ENCODE measurements around the gene RIBC2. TPM values are rescaled to one million over a fixed set of nuclear protein-coding genes. Genes with fewer than 3 reads are reported as not detected.

Gene RIBC2
- total and polyA plus RNA-seq, 9 of the 15 experiments (the other 6 are each of a cell fraction or from before 2014, with no cell fraction given): not detected

- no peaks in the 10 kb centered on the region for H3K36me3 ChIP-seq (ENCODE audit: control insufficient read depth, insufficient read depth, low read length)
- 0 out of 2 replicates have a peak, but pooled peaks cover 4% of the 10 kb centered on the region for H4K20me1 ChIP-seq (replicated peaks; ENCODE audit: control insufficient read depth, insufficient read depth, low read length)
- ATAC-seq (no peak), FAIRE-seq (no peak), DNase-seq (ENCODE audit: extremely low read depth in 1 of 4, low spot score in 3 of 4) (no peak)
- H3K79me2 ChIP-seq (ENCODE audit: control insufficient read depth, insufficient read depth, low read length): no peaks in the 10 kb centered on the region
- in situ Hi-C loops (cut with MboI) (no loop called here), intact Hi-C loops (cut with micrococcal nuclease) (no loop called here)
- H3K4me1 ChIP-seq (replicated peaks in 1 of 2; ENCODE audit: control insufficient read depth in 2 of 2, insufficient read depth in 2 of 2, low read length in 2 of 2): no peaks in the 10 kb centered on the region
- ChIA-PET CTCF (ENCODE audit: low intra/inter-chr PET ratio) (no interaction called here), POLR2A (no interaction called here)
- no peaks in the 10 kb centered on the region for H3K9me1 ChIP-seq (ENCODE audit: control insufficient read depth, insufficient read depth, low read length)
- no peak overlapping the region for H2AFZ ChIP-seq (ENCODE audit: low read depth, low read length)
- BruUV-seq (replicated peaks): no TSS peak
- no peak overlapping the region for H3K4me3 ChIP-seq
- no peak overlapping the region for H3K4me2 ChIP-seq (ENCODE audit: insufficient read depth, low read length)
- WGBS (ENCODE audit: insufficient coverage, low coverage, missing lambda C conversion rate): 0% methylated on average over 3 of the region's 10 CpGs
- no peak overlapping the region for H3K9ac ChIP-seq (ENCODE audit: insufficient read depth in 1 of 2, low read depth in 2 of 2, low read length in 2 of 2)
- TF ChIP-seq BCL6 (CRISPR knock-in tag; IDR thresholded peaks at IDR 0.05) (no peak), HMG20B (CRISPR knock-in tag; IDR thresholded peaks at IDR 0.05) (no peak), SMARCB1 (IDR thresholded peaks at IDR 0.05; ENCODE audit: insufficient read length, low read depth) (no peak)
- no peak overlapping the region for H3K27ac ChIP-seq (ENCODE audit: extremely low read depth, low read depth, low read length)
- H3K9me3 ChIP-seq (replicated peaks; ENCODE audit: control insufficient read depth, insufficient read depth, low read depth, low read length): no peaks in the 10 kb centered on the region
- H3K27me3 ChIP-seq (ENCODE audit: control insufficient read depth in 2 of 2, insufficient read depth in 2 of 2, low read length in 2 of 2): peaks cover 10 to 50% of the 10 kb centered on the region in 2 experiments; a peak in 4 of 5 replicates
These were observed 15.9 kb downstream of the RIBC2 start for GRCh38 chr22:45429424-45429823.

DNA sequence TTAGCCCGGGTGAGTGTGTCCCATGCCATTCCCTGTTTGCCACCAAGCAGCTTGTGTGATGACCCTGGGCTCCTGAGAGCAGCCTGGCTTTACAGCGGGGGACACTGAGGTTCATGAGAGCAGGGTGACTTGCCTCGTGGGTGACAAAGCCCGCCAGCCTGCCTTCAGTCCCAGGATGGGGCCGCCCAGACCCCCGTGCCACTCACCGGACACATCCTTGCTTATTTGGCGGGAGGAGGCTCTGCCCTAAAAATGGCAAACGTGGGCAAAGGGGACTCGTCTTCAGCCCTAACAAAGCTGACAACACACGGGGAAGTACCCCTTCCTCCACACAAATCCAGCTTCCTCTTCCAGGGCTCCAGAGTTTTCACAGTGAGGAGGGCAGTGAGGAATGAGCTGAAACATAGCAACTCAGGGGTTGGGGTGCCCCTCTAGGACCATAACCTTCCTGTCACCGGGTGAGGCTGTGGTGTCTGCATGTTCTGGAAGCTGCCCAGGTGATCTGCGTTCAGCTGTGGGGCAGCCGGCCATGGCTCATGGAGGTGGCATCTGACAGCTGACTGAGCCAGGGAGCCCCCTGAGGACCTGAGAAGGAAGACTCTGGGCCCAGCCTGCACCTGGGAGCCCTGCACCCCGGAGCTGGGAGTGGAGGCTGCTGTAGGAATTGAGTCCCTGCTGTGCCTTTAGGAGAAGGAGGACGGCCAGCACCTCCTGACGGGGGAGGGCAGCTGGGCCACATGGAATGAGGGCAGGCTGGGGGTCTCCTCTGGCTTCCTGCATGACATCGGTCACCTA is 16.7 kb downstream of the RIBC2 start:
- intact Hi-C loops (cut with micrococcal nuclease) (no loop called here), in situ Hi-C loops (cut with MboI) (loop anchor here (5.0 kb wide), 1 partner anchor 163 kb away; no protein-coding TSS in a partner anchor)
- no TSS peak for BruUV-seq (replicated peaks)
- Histone ChIP-seq H3K36me3 (ENCODE audit: control insufficient read depth, insufficient read depth, low read length) (no peaks in the 10 kb centered on the region), H3K9me3 (replicated peaks; ENCODE audit: control insufficient read depth, insufficient read depth, low read depth, low read length) (no peaks in the 10 kb centered on the region), H3K4me1 (replicated peaks in 1 of 2; ENCODE audit: control insufficient read depth in 2 of 2, insufficient read depth in 2 of 2, low read length in 2 of 2) (no peaks in the 10 kb centered on the region), H4K20me1 (replicated peaks; ENCODE audit: control insufficient read depth, insufficient read depth, low read length) (0 out of 2 replicates have a peak, but pooled peaks cover 4% of the 10 kb centered on the region), H3K4me2 (ENCODE audit: insufficient read depth, low read length) (no peak overlapping the region), H2AFZ (ENCODE audit: low read depth, low read length) (no peak overlapping the region), H3K9ac (ENCODE audit: insufficient read depth in 1 of 2, low read depth in 2 of 2, low read length in 2 of 2) (no peak overlapping the region), H3K79me2 (ENCODE audit: control insufficient read depth, insufficient read depth, low read length) (no peaks in the 10 kb centered on the region), H3K4me3 (no peak overlapping the region), H3K27me3 (ENCODE audit: control insufficient read depth in 2 of 2, insufficient read depth in 2 of 2, low read length in 2 of 2) (peaks cover 10 to 50% of the 10 kb centered on the region in 2 experiments; a peak in 4 of 5 replicates), H3K9me1 (ENCODE audit: control insufficient read depth, insufficient read depth, low read length) (no peaks in the 10 kb centered on the region), H3K27ac (ENCODE audit: extremely low read depth, low read depth, low read length) (no peak overlapping the region)
- FAIRE-seq: no peak
- CTCF ChIA-PET (ENCODE audit: low intra/inter-chr PET ratio): no interaction called here
- WGBS (ENCODE audit: insufficient coverage, low coverage, missing lambda C conversion rate): 1% methylated on average over 13 of the region's 18 CpGs
- DNase-seq (ENCODE audit: extremely low read depth in 1 of 4, low spot score in 3 of 4): no peak
- ATAC-seq: no peak
- POLR2A ChIA-PET: interaction anchor here (0.5 kb wide), 1 partner anchor 196 kb away, joined by 3 read pairs; no protein-coding TSS in a partner anchor
- TF ChIP-seq, protein P1, sequence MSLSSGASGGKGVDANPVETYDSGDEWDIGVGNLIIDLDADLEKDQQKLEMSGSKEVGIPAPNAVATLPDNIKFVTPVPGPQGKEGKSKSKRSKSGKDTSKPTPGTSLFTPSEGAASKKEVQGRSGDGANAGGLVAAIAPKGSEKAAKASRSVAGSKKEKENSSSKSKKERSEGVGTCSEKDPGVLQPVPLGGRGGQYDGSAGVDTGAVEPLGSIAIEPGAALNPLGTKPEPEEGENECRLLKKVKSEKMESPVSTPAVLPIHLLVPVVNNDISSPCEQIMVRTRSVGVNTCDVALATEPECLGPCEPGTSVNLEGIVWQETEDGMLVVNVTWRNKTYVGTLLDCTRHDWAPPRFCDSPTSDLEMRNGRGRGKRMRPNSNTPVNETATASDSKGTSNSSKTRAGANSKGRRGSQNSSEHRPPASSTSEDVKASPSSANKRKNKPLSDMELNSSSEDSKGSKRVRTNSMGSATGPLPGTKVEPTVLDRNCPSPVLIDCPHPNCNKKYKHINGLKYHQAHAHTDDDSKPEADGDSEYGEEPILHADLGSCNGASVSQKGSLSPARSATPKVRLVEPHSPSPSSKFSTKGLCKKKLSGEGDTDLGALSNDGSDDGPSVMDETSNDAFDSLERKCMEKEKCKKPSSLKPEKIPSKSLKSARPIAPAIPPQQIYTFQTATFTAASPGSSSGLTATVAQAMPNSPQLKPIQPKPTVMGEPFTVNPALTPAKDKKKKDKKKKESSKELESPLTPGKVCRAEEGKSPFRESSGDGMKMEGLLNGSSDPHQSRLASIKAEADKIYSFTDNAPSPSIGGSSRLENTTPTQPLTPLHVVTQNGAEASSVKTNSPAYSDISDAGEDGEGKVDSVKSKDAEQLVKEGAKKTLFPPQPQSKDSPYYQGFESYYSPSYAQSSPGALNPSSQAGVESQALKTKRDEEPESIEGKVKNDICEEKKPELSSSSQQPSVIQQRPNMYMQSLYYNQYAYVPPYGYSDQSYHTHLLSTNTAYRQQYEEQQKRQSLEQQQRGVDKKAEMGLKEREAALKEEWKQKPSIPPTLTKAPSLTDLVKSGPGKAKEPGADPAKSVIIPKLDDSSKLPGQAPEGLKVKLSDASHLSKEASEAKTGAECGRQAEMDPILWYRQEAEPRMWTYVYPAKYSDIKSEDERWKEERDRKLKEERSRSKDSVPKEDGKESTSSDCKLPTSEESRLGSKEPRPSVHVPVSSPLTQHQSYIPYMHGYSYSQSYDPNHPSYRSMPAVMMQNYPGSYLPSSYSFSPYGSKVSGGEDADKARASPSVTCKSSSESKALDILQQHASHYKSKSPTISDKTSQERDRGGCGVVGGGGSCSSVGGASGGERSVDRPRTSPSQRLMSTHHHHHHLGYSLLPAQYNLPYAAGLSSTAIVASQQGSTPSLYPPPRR (CRISPR knock-in tag; IDR thresholded peaks at IDR 0.05; ENCODE audit: borderline replicate concordance): no peak
